Measurements from ENCODE around the gene FN1. TPM values are rescaled to one million over a fixed set of nuclear protein-coding genes. Genes with fewer than 3 reads are reported as not detected.

The FN1 gene
- total and polyA plus RNA-seq, 2 of the 8 experiments (the other 6 are each of a cell fraction or from before 2014, with no cell fraction given), result 42.9 to 109 TPM

GRCh38 chr2:215394102-215394805 is 41.6 kb downstream of the FN1 start (continued):
- TF ChIP-seq EGR1 (IDR thresholded peaks at IDR 0.05; ENCODE audit: borderline replicate concordance, low read depth, low read length), result no peak
- no peak for TF ChIP-seq RAD21 (IDR thresholded peaks at IDR 0.05 in 1 of 2, conservative IDR thresholded peaks at IDR 0.05 in 1 of 2; ENCODE audit: low read depth in 2 of 2, low read length in 2 of 2)
- TF ChIP-seq BRCA1 (IDR thresholded peaks at IDR 0.05; ENCODE audit: low read depth, low read length), result no peak
- no peak for TF ChIP-seq FOSL1 (IDR thresholded peaks at IDR 0.05; ENCODE audit: insufficient read depth, low read depth, low read length)
- no peak for TF ChIP-seq SUZ12 (IDR thresholded peaks at IDR 0.05; ENCODE audit: low read length)
- TF ChIP-seq CREB1 (IDR thresholded peaks at IDR 0.05), result no peak
